Astrocyte (in vitro differentiated cells and primary cell): Measurements from ENCODE around the gene NEK7. TPM values are rescaled to one million over a fixed set of nuclear protein-coding genes. Genes with fewer than 3 reads are reported as not detected.

Source experiments
- DNase-seq: peaks from one replicate; pipeline ENCODE4 v3.0.0-alpha.2; 2010; ENCODE audit warnings: low read depth
- FAIRE-seq: peaks from 2 replicates; lab custom pipeline; 2011; peaks lifted over from hg19 to GRCh38; lab: Jason Lieb, UNC
- H2AFZ ChIP-seq: 2 replicates; pipeline ENCODE4 v1.6.0; 2012; ENCODE audit warnings: low read depth, low read length, inconsistent platforms
- H3K27ac ChIP-seq: 2 replicates; pipeline ENCODE4 v1.5.1; 2011; ENCODE audit warnings: low read depth, low read length, inconsistent platforms
- H3K27me3 ChIP-seq: 2 replicates; pipeline ENCODE4 v1.6.0; 2011; ENCODE audit warnings: low read length, inconsistent platforms; ENCODE audit not compliant: insufficient read depth
- H3K36me3 ChIP-seq: 2 replicates; pipeline ENCODE4 v1.5.1; 2011; ENCODE audit warnings: low read length, inconsistent platforms; ENCODE audit not compliant: insufficient read depth
- H3K4me1 ChIP-seq: 2 replicates; pipeline ENCODE4 v1.5.1; 2011; ENCODE audit warnings: low read length, inconsistent platforms; ENCODE audit not compliant: insufficient read depth
- H3K4me2 ChIP-seq: 2 replicates; pipeline ENCODE4 v1.6.0; 2012; ENCODE audit warnings: low read length, inconsistent platforms
- H3K4me3 ChIP-seq: 2 replicates; pipeline ENCODE4 v1.5.1; 2011; ENCODE audit warnings: low read depth, mild to moderate bottlenecking, low read length, inconsistent platforms; ENCODE audit not compliant: insufficient read depth
- H3K79me2 ChIP-seq: 2 replicates; pipeline ENCODE4 v1.6.0; 2012; ENCODE audit warnings: mild to moderate bottlenecking, low read length, inconsistent platforms; ENCODE audit not compliant: insufficient read depth
- H3K9ac ChIP-seq: 2 replicates; pipeline ENCODE4 v1.6.0; 2012; ENCODE audit warnings: mild to moderate bottlenecking, low read length, inconsistent platforms
- H3K9me3 ChIP-seq: 2 replicates; pipeline ENCODE4 v1.5.1; 2012; ENCODE audit warnings: low read depth, mild to moderate bottlenecking, low read length, inconsistent platforms; ENCODE audit not compliant: insufficient read depth
- H4K20me1 ChIP-seq: 2 replicates; pipeline ENCODE4 v1.6.0; 2012; ENCODE audit warnings: low read length, inconsistent platforms; ENCODE audit not compliant: insufficient read depth
- H3K27ac Mint-ChIP-seq: one replicate; pipeline ENCODE4 v1.8.0; 2021; ENCODE audit warnings: mild to moderate bottlenecking, mixed read lengths; ENCODE audit not compliant: unreplicated experiment
- H3K27me3 Mint-ChIP-seq: one replicate; pipeline ENCODE4 v1.8.0; 2021; ENCODE audit warnings: low read depth, mixed read lengths; ENCODE audit not compliant: unreplicated experiment
- H3K36me3 Mint-ChIP-seq: one replicate; pipeline ENCODE4 v1.8.0; 2021; ENCODE audit warnings: low read depth, mixed read lengths; ENCODE audit not compliant: unreplicated experiment
- H3K4me1 Mint-ChIP-seq: one replicate; pipeline ENCODE4 v1.8.0; 2021; ENCODE audit warnings: low read depth, mixed read lengths; ENCODE audit not compliant: unreplicated experiment
- H3K4me3 Mint-ChIP-seq: one replicate; pipeline ENCODE4 v1.8.0; 2021; ENCODE audit warnings: mild to moderate bottlenecking, moderate library complexity, mixed read lengths; ENCODE audit not compliant: unreplicated experiment
- H3K9me3 Mint-ChIP-seq: one replicate; pipeline ENCODE4 v1.8.0; 2021; ENCODE audit warnings: mild to moderate bottlenecking, mixed read lengths; ENCODE audit not compliant: unreplicated experiment
- CTCF ChIP-seq: IDR thresholded peaks from 2 replicates; pipeline ENCODE4 v1.5.1; 2011; ENCODE audit warnings: low read depth, mild to moderate bottlenecking, inconsistent platforms, low read length, moderate library complexity; ENCODE audit not compliant: insufficient read depth
- EZH2 ChIP-seq: IDR thresholded peaks from 2 replicates; pipeline ENCODE4 v1.6.1; 2012; ENCODE audit warnings: mild to moderate bottlenecking, low read length, inconsistent platforms; ENCODE audit not compliant: insufficient read depth
- total RNA-seq: library from RNA; stranded (reverse); gene quantifications from 2 replicates; pipeline ENCODE4 v1.2.1, GENCODE V29; 2021

Gene NEK7
- total RNA-seq, 1 donor from 2014 or later, result 125 TPM

GRCh38 chr1:198278943-198279342 is 122.1 kb downstream of the NEK7 start:
- Mint-ChIP-seq H3K4me3 (no peak overlapping the region), H3K27me3 (no peaks in the 10 kb centered on the region), H3K9me3 (no peaks in the 10 kb centered on the region), H3K36me3 (peaks cover 2% of the 10 kb centered on the region), H3K4me1 (peaks cover 5% of the 10 kb centered on the region), H3K27ac (no peak overlapping the region)
- FAIRE-seq (no peak), DNase-seq (peak; percentile 68)
- no peak overlapping the region for H2AFZ ChIP-seq
- H3K9ac ChIP-seq, result no peak overlapping the region
- no peaks in the 10 kb centered on the region for H3K9me3 ChIP-seq
- no peaks in the 10 kb centered on the region for H3K27me3 ChIP-seq
- H3K36me3 ChIP-seq, result peaks cover 12% of the 10 kb centered on the region
- H3K27ac ChIP-seq, result no peak overlapping the region
- peaks cover 3% of the 10 kb centered on the region for H4K20me1 ChIP-seq
- peaks cover 31% of the 10 kb centered on the region for H3K79me2 ChIP-seq
- TF ChIP-seq EZH2 (no peak), CTCF (no peak)
- peaks cover 11% of the 10 kb centered on the region for H3K4me1 ChIP-seq
- no peak overlapping the region for H3K4me2 ChIP-seq
- no peak overlapping the region for H3K4me3 ChIP-seq

- Histone ChIP-seq H3K4me3 (no peak overlapping the region), H3K9me3 (no peaks in the 10 kb centered on the region), H2AFZ (no peak overlapping the region), H3K36me3 (peaks cover 18% of the 10 kb centered on the region), H3K79me2 (peaks cover 20% of the 10 kb centered on the region), H3K4me1 (peaks cover 11% of the 10 kb centered on the region), H3K27me3 (no peaks in the 10 kb centered on the region), H3K4me2 (no peak overlapping the region), H4K20me1 (peaks cover 3% of the 10 kb centered on the region), H3K27ac (no peak overlapping the region), H3K9ac (no peak overlapping the region)
- H3K27ac Mint-ChIP-seq, result no peak overlapping the region
- no peak overlapping the region for H3K4me3 Mint-ChIP-seq
- FAIRE-seq (no peak), DNase-seq (no peak)
- no peaks in the 10 kb centered on the region for H3K27me3 Mint-ChIP-seq
- no peaks in the 10 kb centered on the region for H3K9me3 Mint-ChIP-seq
- peaks cover 2% of the 10 kb centered on the region for H3K36me3 Mint-ChIP-seq
- TF ChIP-seq CTCF (no peak), EZH2 (no peak)
- peaks cover 5% of the 10 kb centered on the region for H3K4me1 Mint-ChIP-seq
Observed at GRCh38 chr1:198280080-198280479, 123.3 kb downstream of the NEK7 start.

- TF ChIP-seq CTCF, result no peak
- TF ChIP-seq EZH2, result no peak
Observed at GRCh38 chr1:198281911-198282310, 125.1 kb downstream of the NEK7 start.

More at GRCh38 chr1:198281911-198282310, 125.1 kb downstream of the NEK7 start:
- no peak overlapping the region for H3K4me3 Mint-ChIP-seq
- Histone ChIP-seq H2AFZ (no peak overlapping the region), H3K27ac (no peak overlapping the region), H3K36me3 (peaks cover 20% of the 10 kb centered on the region), H4K20me1 (peaks cover 3% of the 10 kb centered on the region), H3K4me3 (no peak overlapping the region), H3K9me3 (no peaks in the 10 kb centered on the region), H3K4me2 (no peak overlapping the region), H3K79me2 (peaks cover 13% of the 10 kb centered on the region), H3K27me3 (no peaks in the 10 kb centered on the region), H3K4me1 (peaks cover 11% of the 10 kb centered on the region), H3K9ac (no peak overlapping the region)
- no peaks in the 10 kb centered on the region for H3K9me3 Mint-ChIP-seq
- DNase-seq (no peak), FAIRE-seq (peak; percentile 41)
- no peaks in the 10 kb centered on the region for H3K27me3 Mint-ChIP-seq
- peaks cover 4% of the 10 kb centered on the region for H3K36me3 Mint-ChIP-seq
- H3K4me1 Mint-ChIP-seq, result peaks cover 5% of the 10 kb centered on the region
- no peak overlapping the region for H3K27ac Mint-ChIP-seq
